Bronchial epithelial cell (primary cell): ENCODE measurements around the gene PPP2R5C. TPM values are rescaled to one million over a fixed set of nuclear protein-coding genes. Genes with fewer than 3 reads are reported as not detected.

ENCODE experiments used
- DNase-seq: peaks from one replicate; pipeline ENCODE4 v3.0.0-alpha.2; 2010; ENCODE audit warnings: low read depth
- FAIRE-seq: peaks from 2 replicates; lab custom pipeline; 2011; peaks lifted over from hg19 to GRCh38; lab: Jason Lieb, UNC
- H3K27me3 ChIP-seq: 2 replicates; pipeline ENCODE4 v1.5.1; 2011; ENCODE audit warnings: low read length; ENCODE audit not compliant: control insufficient read depth, insufficient read depth
- H3K36me3 ChIP-seq: 2 replicates; pipeline ENCODE4 v1.5.1; 2011; ENCODE audit warnings: low read length; ENCODE audit not compliant: control insufficient read depth, insufficient read depth
- H3K4me3 ChIP-seq: 2 replicates; pipeline ENCODE4 v1.5.1; 2011; ENCODE audit warnings: mild to moderate bottlenecking, low read depth, low read length, control low read depth
- CTCF ChIP-seq: IDR thresholded peaks from 2 replicates; pipeline ENCODE4 v1.5.1; 2011; ENCODE audit warnings: mild to moderate bottlenecking, moderate library complexity, low read length, control low read depth, inconsistent platforms; ENCODE audit not compliant: insufficient read depth, severe bottlenecking
- total RNA-seq: library from RNA; depleted of rRNA; stranded (reverse); fragments of >200 nt; gene quantifications from 2 replicates; pipeline ENCODE4 v1.2.1, GENCODE V29; 2014

PPP2R5C gene
- total RNA-seq, 1 donor from 2014 or later = 71.3 TPM

- FAIRE-seq = peak; percentile 40
- Histone ChIP-seq H3K36me3 (no peaks in the 10 kb centered on the region), H3K4me3 (no peak overlapping the region), H3K27me3 (no peaks in the 10 kb centered on the region)
- peak; percentile 87 for DNase-seq
- no peak for TF ChIP-seq CTCF
These were observed 73.5 kb downstream of the PPP2R5C start for GRCh38 chr14:101834800-101835547.

GRCh38 chr14:101835566-101835965, 74.1 kb downstream of the PPP2R5C start:
- no peaks in the 10 kb centered on the region for H3K36me3 ChIP-seq
- DNase-seq (no peak), FAIRE-seq (no peak)
- no peak for TF ChIP-seq CTCF
- no peaks in the 10 kb centered on the region for H3K27me3 ChIP-seq
- H3K4me3 ChIP-seq = no peak overlapping the region

GRCh38 chr14:101836135-101836534, 74.6 kb downstream of the PPP2R5C start:
- Histone ChIP-seq H3K27me3 (no peaks in the 10 kb centered on the region), H3K4me3 (no peak overlapping the region), H3K36me3 (no peaks in the 10 kb centered on the region)
- DNase-seq (no peak), FAIRE-seq (no peak)
- no peak for TF ChIP-seq CTCF

DNA sequence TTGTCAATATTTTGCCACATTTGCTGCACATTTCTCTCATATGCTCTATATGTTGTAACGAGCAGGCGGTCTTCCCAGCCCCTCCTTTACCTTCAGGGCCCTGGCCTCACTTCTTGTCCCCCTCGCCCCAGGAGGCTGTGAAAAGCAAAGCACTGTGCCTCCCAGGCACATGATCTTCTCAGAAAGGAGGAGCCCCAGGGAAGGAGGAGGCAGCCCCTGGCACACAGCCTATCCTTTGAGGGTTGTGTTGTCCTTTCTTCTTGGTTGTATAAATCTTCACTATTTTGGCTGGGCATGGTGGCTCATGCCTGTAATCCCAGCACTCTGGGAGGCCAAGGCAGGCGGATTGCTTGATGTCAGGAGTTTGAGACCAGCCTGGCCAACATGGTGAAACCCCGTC, 77.0 kb downstream of the PPP2R5C start:
- no peaks in the 10 kb centered on the region for H3K36me3 ChIP-seq
- H3K27me3 ChIP-seq = no peaks in the 10 kb centered on the region
- no peak for TF ChIP-seq CTCF
- DNase-seq (no peak), FAIRE-seq (no peak)
- H3K4me3 ChIP-seq = no peak overlapping the region

DNA sequence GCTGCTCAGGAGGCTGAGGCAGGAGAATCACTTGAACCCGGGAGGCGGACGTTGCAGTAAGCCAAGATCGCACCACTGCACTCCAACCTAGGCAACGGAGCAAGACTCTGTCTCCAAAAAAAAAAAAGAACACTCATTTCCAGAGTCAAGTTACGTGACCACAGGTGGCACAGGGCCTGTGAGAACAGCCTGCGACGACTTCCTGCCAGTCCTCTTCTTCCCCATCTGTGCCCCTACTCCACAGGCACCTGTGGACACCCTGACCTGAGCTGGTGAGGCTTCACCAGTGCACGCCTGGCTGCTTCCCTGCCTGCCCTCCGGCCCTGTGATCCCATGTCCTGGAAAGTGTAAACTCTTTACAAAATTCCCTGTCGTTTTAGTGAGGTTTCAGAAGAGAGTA, 77.7 kb downstream of the PPP2R5C start:
- DNase-seq (no peak), FAIRE-seq (no peak)
- H3K4me3 ChIP-seq = no peak overlapping the region
- no peaks in the 10 kb centered on the region for H3K27me3 ChIP-seq
- H3K36me3 ChIP-seq = peaks cover 1% of the 10 kb centered on the region
- TF ChIP-seq CTCF = no peak

DNA sequence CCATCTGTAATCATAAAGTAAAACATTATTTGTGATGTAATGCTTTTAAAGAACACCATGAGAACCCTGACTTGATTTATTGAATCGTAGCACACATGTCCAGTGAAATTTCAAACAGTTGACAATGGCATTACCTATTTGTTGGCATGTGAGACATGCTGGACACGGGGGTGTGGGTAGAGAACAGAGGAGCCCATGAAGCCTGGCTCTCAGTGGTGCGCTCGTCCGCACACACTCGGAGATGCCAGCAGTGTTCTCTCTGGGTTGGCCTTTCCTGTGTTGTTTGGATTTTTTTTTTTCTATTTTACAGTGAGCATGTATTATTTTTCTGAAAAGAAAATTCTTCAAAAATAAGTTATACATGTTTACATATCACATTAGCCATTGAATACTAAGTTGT, 78.2 kb downstream of the PPP2R5C start:
- Histone ChIP-seq H3K27me3 (no peaks in the 10 kb centered on the region), H3K36me3 (peaks cover 1% of the 10 kb centered on the region), H3K4me3 (no peak overlapping the region)
- TF ChIP-seq CTCF = no peak
- DNase-seq (no peak), FAIRE-seq (no peak)
